Hepatocyte (in vitro differentiated cells): Measurements from ENCODE around the gene LPAR4.

ENCODE experiments used
- CTCF ChIP-seq: fragments of 200-600 bp; sonication (generic); IDR thresholded peaks from 2 replicates; pipeline ENCODE4 v1.5.1; 2016; ENCODE audit warnings: antibody characterized with exemption, mild to moderate bottlenecking; ENCODE audit not compliant: poor library complexity
- EZH2 ChIP-seq: fragments of 200-600 bp; sonication (generic); IDR thresholded peaks from 2 replicates; pipeline ENCODE4 v1.6.1; 2016; ENCODE audit warnings: antibody characterized with exemption, mild to moderate bottlenecking, borderline replicate concordance

- no peak for TF ChIP-seq CTCF
- no peak for TF ChIP-seq EZH2
These were observed 53.2 kb downstream of the LPAR4 start for GRCh38 chrX:78800694-78801093.
